KMS-11 (cell line): ENCODE measurements around the gene MDN1.
A peak's percentile ranks its signal among the peaks of the same experiment; 100 is the strongest.

Experiments
- H2AFZ ChIP-seq: fragments of 200-600 bp; sonication (generic); 2 replicates; pipeline ENCODE4 v1.6.1; 2016; ENCODE audit warnings: antibody characterized with exemption, mixed run types, low read depth
- H3K27ac ChIP-seq: fragments of 200-600 bp; sonication (generic); 2 replicates; pipeline ENCODE4 v1.6.1; 2016; ENCODE audit warnings: mild to moderate bottlenecking, mixed run types
- H3K27me3 ChIP-seq: fragments of 200-600 bp; sonication (generic); 2 replicates; pipeline ENCODE4 v1.6.1; 2017; ENCODE audit warnings: mild to moderate bottlenecking, low read depth, mixed run types, moderate library complexity; ENCODE audit not compliant: insufficient read depth
- H3K36me3 ChIP-seq: fragments of 200-600 bp; sonication (generic); 2 replicates; pipeline ENCODE4 v1.6.1; 2017; ENCODE audit warnings: mild to moderate bottlenecking, mixed run types; ENCODE audit not compliant: insufficient read depth
- H3K4me1 ChIP-seq: fragments of 200-600 bp; sonication (generic); 2 replicates; pipeline ENCODE4 v1.6.1; 2016; ENCODE audit warnings: mild to moderate bottlenecking, low read depth, mixed run types; ENCODE audit not compliant: poor library complexity, severe bottlenecking
- H3K4me2 ChIP-seq: fragments of 200-600 bp; sonication (generic); 2 replicates; pipeline ENCODE4 v1.7.0; 2016; ENCODE audit warnings: mild to moderate bottlenecking, mixed run types
- H3K4me3 ChIP-seq: fragments of 200-600 bp; sonication (generic); IDR thresholded peaks from 2 replicates; pipeline ENCODE4 v1.6.1; 2017; ENCODE audit warnings: low read depth, low read length, mixed read lengths; ENCODE audit not compliant: insufficient read depth
- H3K79me2 ChIP-seq: fragments of 200-600 bp; sonication (generic); 2 replicates; pipeline ENCODE4 v1.6.1; 2016; ENCODE audit warnings: low read depth, mixed run types; ENCODE audit not compliant: insufficient read depth
- H3K9ac ChIP-seq: fragments of 200-600 bp; sonication (generic); 2 replicates; pipeline ENCODE4 v1.6.1; 2016; ENCODE audit warnings: mild to moderate bottlenecking, mixed run types
- H4K20me1 ChIP-seq: fragments of 200-600 bp; sonication (generic); 2 replicates; pipeline ENCODE4 v1.6.1; 2016; ENCODE audit warnings: mild to moderate bottlenecking, mixed run types; ENCODE audit not compliant: insufficient read depth
- TF ChIP-seq, protein P1 (sequence below): fragments of 200-600 bp; sonication (generic); conservative IDR thresholded peaks from 2 replicates; pipeline ENCODE4 v1.6.1; 2017; ENCODE audit warnings: low read depth, mild to moderate bottlenecking, antibody characterized with exemption, low read length, moderate library complexity, mixed read lengths

The MDN1 gene

DNA sequence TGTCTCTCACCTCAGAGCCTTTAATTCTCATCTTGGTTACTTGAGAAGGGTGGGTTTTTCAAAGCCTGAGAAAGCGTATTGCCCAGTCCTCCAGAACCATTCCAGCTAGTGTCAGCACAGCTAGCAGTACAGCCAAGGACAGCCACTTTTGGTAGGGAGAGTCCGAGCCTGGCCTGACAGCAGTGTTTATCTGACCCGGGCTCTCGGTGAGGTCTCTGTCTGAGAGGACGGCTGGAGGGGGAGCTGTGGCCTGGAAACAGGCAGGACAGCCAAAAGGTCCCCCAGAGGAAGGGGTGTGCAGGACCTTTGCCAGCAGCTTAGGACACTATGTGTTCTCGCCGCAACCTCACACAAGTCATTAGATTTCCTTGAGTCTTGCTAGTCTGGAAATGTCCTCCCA lies 219.9 kb downstream of the MDN1 start:
- no peak overlapping the region for H3K4me2 ChIP-seq
- peaks cover 6% of the 10 kb centered on the region for H3K4me1 ChIP-seq
- no peak overlapping the region for H2AFZ ChIP-seq
- H3K4me3 ChIP-seq: no peak overlapping the region
- no peaks in the 10 kb centered on the region for H4K20me1 ChIP-seq
- no peaks in the 10 kb centered on the region for H3K79me2 ChIP-seq
- H3K36me3 ChIP-seq: no peaks in the 10 kb centered on the region
- no peak overlapping the region for H3K9ac ChIP-seq
- no peaks in the 10 kb centered on the region for H3K27me3 ChIP-seq
- H3K27ac ChIP-seq: no peak overlapping the region
- TF ChIP-seq, protein P1, sequence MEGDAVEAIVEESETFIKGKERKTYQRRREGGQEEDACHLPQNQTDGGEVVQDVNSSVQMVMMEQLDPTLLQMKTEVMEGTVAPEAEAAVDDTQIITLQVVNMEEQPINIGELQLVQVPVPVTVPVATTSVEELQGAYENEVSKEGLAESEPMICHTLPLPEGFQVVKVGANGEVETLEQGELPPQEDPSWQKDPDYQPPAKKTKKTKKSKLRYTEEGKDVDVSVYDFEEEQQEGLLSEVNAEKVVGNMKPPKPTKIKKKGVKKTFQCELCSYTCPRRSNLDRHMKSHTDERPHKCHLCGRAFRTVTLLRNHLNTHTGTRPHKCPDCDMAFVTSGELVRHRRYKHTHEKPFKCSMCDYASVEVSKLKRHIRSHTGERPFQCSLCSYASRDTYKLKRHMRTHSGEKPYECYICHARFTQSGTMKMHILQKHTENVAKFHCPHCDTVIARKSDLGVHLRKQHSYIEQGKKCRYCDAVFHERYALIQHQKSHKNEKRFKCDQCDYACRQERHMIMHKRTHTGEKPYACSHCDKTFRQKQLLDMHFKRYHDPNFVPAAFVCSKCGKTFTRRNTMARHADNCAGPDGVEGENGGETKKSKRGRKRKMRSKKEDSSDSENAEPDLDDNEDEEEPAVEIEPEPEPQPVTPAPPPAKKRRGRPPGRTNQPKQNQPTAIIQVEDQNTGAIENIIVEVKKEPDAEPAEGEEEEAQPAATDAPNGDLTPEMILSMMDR: no peak

DNA sequence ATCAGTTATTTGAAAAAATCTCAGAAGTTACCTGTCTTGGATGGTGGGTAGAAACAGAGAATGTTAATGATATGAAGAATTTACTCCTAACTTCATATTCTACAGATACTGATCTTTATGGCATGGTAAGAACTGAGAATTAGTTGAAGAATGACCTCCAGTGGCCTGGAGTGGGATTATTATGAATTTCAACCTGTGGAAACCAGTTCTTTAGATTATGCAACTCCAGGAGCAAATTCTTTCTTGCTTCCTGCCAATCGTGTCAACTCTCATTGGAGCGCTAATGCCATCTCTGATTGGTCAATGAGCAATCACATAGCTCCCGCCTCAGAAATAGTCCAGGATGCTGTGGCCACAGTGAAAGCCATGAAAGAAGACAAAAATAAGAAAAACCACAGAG lies 221.6 kb downstream of the MDN1 start:
- H3K79me2 ChIP-seq: no peaks in the 10 kb centered on the region
- H3K36me3 ChIP-seq: no peaks in the 10 kb centered on the region
- H4K20me1 ChIP-seq: no peaks in the 10 kb centered on the region
- peaks cover 6% of the 10 kb centered on the region for H3K4me1 ChIP-seq
- no peak overlapping the region for H3K27ac ChIP-seq
- H3K27me3 ChIP-seq: no peaks in the 10 kb centered on the region
- H3K9ac ChIP-seq: no peak overlapping the region
- no peak overlapping the region for H3K4me3 ChIP-seq
- H2AFZ ChIP-seq: no peak overlapping the region
- H3K4me2 ChIP-seq: no peak overlapping the region
- TF ChIP-seq, protein P1: 0 out of 2 replicates have a peak, but pooled peaks have one; percentile 19

DNA sequence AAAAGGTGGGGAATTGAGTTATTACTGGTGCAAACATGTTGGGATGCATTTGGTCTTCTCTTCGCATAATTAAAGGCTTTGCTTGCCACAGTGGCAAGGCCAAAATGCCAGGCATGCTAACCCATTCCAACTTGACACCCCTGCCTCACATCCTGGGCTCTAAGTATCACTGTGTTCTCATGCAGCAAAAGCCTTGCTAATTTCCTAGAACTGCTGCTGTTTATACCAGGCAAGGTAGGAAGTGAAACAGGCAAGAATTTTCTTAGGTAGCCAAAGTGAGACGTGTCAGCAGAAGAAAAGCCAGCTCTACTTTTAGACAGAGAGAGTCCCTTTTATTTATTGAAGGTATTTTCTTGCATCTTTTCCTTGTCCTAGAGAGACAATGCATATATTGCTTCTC lies 222.2 kb downstream of the MDN1 start:
- Histone ChIP-seq H3K79me2 (no peaks in the 10 kb centered on the region), H4K20me1 (no peaks in the 10 kb centered on the region), H3K27ac (no peak overlapping the region), H3K4me1 (peaks cover 6% of the 10 kb centered on the region), H3K4me3 (no peak overlapping the region), H3K27me3 (no peaks in the 10 kb centered on the region), H3K36me3 (no peaks in the 10 kb centered on the region), H2AFZ (no peak overlapping the region), H3K9ac (no peak overlapping the region), H3K4me2 (no peak overlapping the region)
- TF ChIP-seq, protein P1: no peak

DNA sequence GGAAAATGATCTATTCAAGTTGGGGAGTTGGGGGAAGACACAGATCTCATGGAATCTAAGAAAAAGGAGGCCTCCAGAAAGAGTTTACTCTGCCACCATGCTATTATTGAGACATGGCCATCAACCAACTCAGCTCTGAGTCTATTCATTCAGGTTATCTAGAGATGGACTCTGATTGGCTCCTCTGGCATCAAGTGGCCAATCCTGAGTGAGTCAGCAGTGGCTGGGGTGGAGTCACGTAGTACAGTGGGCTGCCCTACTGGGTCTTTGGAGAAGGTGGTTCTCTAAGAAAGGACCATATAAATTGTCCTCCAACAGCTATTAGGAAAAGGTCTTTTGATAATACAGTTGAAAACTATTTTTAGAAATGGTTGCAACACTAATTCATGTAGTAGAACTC lies 223.1 kb downstream of the MDN1 start:
- Histone ChIP-seq H3K4me3 (no peak overlapping the region), H2AFZ (no peak overlapping the region), H3K4me1 (peaks cover 6% of the 10 kb centered on the region), H3K4me2 (no peak overlapping the region), H4K20me1 (no peaks in the 10 kb centered on the region), H3K27ac (no peak overlapping the region), H3K9ac (no peak overlapping the region), H3K79me2 (no peaks in the 10 kb centered on the region), H3K27me3 (no peaks in the 10 kb centered on the region), H3K36me3 (no peaks in the 10 kb centered on the region)
- TF ChIP-seq, protein P1: no peak
